G401.6 (cell line): Measurements from ENCODE around the gene MPST.

ENCODE experiments used
- FAIRE-seq: peaks from 2 replicates; lab custom pipeline; 2012; peaks lifted over from hg19 to GRCh38; lab: Jason Lieb, UNC

Gene MPST

GRCh38 chr22:37001826-37002225 is 17.7 kb upstream of the MPST start:
- no peak for FAIRE-seq

- no peak for FAIRE-seq
These were observed 16.9 kb upstream of the MPST start for GRCh38 chr22:37002633-37003032.

DNA sequence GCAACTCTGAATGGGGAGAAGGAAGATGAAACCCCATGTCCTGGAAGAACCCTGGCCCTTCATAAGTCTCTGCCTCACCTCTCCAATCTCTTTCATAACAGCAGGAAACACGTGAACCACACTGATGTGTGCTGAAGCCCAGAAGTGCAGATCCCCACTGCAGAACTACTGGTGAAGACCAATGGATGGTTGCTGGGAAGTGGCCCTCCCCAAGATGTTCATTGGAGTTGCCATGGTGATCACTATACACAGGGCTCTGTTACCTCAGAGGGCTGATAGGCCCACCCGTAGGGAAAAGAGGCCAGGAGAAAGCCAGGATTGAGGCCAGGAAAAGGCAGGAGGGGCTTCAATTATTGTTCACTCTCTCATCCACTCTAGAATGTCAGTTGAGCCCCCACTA is 11.9 kb upstream of the MPST start:
- no peak for FAIRE-seq

DNA sequence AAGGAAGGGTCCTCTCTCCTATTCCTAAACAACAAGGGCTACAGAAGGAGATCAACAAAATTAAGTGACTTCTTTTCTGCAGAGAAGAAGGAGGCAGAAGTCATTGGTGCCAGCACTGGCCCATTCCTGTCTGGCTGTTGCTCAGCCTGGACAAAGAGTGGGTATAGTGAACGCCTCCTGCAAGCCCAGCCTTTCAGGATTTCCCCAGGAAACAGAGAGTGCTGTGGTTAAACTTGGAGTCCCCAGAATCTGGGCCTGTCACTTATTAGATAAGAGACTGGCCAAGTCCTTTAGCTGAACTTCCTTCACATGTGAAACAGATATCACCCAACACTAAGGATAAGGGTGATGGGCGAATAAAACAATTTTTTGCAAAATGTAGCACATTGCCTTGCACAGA is 11.2 kb upstream of the MPST start:
- FAIRE-seq = no peak

DNA sequence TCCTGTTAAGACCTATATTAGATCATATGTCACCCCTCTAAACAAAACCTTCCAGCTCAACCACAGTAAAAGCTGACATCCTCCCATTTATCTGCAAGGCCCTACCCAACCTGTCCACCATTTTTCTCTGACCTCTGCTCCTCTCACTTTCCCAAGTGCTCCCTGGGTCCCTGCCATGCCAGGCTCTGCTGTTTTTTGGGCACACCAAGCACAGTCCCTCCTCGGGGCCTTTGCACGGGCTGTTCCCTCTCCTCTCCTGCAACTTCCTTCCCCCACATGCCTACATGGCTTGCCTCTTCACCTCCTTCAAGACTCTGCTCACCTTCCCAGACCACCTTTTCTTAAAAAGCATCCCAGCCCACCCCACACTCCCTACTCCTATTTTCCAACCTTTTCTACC is 10.1 kb upstream of the MPST start:
- FAIRE-seq = no peak

- no peak for FAIRE-seq
These were observed 9.4 kb upstream of the MPST start for GRCh38 chr22:37010174-37010573.

DNA sequence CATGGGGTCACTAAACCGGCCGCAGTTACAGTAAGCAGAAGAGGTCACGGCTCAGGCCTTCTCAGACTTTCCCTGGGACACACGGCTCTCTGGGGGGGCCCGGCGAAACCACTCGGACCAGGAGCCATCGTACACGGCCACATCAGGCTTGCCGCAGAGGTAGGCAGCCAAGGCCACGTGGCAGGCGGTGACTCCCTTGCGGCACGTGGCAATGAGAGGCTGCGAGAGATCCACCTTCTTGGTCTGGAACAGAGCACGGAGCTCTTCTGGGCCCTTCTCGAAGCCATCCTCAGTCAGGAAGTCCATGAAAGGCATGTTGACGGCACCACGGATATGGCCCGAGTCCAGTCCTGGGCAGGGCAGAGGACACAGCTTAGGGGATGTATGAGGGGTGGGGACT is 8.6 kb upstream of the MPST start:
- no peak for FAIRE-seq

- FAIRE-seq = no peak
These were observed 8.1 kb upstream of the MPST start for GRCh38 chr22:37011472-37011871.

DNA sequence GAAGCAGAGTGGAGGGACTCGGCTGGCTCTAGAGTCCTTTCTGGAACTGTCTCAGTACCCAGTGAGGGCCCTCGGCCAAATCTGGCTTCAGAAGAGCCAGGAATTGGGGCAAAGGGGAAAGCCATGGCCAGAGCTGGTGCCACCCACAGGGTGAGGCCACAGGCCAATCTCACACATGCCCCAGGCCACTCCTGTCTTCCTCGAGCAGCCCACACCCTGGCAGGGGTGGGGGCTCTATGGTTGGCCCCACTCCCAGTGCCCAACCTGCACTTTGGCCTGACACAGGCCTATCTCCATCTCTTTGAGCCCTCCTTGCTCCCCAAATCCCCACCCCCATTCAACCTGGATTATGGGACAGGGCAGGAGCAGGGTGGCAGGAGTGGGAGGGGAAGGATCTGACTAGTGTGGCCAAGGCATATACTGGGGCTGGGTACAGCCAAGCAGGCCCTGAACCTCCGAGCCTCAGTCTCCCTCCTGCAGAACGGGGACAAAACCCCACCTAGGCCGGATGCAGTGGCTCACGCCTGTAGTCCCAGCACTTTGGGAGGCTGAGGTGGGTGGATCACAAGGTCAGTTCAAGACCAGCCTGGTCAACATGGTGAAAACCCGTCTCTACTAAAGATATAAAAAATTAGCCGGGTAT is 7.2 kb upstream of the MPST start:
- no peak for FAIRE-seq

GRCh38 chr22:37012956-37013355 is 6.6 kb upstream of the MPST start:
- no peak for FAIRE-seq

- no peak for FAIRE-seq
These were observed 5.1 kb upstream of the MPST start for GRCh38 chr22:37014415-37014806.

DNA sequence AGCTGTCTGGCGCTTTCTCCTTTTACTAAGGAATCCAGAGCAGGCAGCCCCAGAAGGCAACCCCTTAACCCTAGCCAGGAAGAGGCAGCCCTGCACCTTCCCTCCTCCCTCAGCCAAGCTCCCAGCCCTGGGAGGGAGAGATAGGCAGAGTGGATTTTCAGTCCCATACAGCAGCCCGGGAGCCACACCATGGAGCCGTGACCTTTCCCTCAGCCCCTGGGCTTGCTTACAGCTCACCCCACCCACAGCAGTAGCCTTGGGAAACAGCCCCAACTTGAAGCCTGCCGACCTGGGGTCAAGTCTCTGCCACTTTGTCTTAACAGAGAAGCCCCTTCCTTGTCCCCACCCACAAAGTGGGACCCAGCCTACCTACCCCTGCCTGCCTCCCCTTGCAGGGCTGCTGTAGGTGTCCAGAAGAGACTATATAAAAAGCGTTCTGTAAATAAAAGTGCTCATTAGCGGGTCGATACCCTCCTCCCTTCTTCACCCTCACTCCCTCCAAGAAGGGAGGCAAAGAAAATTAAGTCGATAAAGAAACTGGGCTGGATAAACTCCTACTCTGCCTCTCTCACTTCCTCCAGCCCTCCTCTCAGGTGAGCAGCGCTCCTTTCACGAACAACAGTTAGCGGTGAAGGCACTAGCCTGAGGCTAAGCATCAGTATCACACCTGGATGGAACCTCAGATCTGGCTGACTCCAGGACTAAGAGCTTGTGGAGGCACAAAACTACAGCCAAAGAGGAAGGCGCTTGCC is 4.5 kb upstream of the MPST start:
- FAIRE-seq = no peak

DNA sequence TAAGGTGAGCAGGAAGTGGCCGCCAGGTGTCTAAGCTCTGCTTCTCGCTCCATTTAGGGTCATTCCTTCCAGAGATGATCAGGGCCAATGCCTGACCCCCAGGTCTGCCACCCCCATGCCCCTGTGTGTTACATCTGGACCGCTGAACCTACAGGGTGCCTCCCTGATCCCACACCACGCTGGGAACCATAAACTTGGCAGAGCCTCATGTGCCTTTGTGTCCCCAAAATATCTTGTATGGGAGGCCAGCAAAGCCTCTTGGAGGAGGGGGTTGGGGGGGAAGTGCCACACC is 4.0 kb upstream of the MPST start:
- FAIRE-seq = no peak

DNA sequence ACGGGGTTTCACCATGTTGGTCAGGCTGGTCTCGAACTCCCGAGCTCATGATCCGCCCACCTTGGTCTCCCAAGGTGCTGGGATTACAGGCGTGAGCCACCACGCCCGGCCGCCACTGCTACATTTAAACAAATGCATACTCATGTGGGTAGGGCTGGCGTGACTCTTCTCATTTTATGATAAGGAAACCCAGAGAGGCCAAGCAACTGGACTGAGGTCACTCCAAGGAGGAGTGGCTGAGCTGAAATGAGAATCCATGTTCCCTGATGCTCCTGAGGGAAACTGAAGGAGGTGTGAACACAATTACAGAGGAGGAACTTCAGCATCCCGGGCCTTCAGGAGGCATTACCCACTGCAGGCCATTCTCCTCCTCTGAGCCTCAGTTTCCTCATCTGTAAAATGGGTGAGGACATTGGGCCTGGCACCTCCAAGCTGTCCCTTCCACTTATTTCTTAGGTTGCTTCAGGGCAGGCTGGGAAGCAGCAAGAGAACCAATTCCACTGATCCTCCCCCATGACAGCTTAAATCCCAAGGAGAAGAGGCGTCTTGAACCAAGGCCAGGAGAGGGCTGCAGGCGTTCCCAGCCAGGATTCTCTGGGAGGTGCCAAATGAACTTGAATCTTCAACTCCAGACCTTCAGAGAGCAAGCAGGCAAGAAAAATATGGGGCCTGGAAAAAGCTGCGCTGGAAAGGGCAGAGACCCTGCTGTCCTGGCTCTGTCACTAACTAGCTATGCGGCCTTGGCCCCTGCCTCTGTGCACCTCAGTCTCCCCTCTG is 3.2 kb upstream of the MPST start:
- no peak for FAIRE-seq

DNA sequence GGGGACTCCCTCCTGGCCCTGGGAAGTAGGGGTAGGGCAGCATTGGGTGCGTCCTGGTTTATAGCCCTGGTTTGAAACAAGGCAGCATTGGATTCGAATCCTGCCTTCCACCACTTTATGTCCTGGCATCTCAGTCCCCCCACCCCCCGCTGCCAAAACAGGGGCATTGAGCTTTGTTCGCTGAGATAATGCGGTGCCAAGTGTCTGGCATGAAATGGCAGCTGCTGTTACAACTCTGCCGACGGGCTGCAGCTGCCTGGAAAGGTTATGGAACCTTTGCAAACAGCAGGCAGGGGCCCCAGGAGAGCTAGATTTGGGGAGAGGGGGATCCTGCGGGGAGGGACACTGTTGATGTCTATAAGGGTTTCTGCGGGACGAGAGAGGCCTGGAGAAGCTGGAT is 2.2 kb upstream of the MPST start:
- FAIRE-seq = no peak

GRCh38 chr22:37018086-37018814 is 1.3 kb upstream of the MPST start:
- no peak for FAIRE-seq

- FAIRE-seq = no peak
These were observed 680 bp upstream of the MPST start for GRCh38 chr22:37018815-37019308.

- no peak for FAIRE-seq
These were observed 594 bp downstream of the MPST start for GRCh38 chr22:37020192-37020479.

DNA sequence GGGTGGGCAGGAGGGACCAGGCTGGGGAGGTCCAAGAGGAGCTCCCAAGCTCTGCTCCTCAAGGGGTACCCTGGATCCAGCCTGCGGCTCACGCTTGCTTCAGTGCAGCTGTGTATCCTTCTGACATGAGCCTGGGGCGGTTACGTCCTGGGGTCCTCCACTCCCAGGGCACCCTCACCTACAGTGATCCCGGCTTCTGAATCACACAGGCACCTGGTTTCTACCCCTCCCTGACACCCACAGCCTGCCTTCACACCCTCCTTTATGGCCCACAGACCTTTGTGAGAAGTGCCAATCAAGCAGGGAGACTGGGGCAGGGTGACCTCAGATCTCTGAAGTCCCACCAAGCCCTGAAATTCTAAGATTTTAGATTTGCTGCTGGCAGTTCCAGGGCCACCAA is 1.5 kb downstream of the MPST start:
- no peak for FAIRE-seq

GRCh38 chr22:37021710-37022482 is 2.4 kb downstream of the MPST start:
- no peak for FAIRE-seq

DNA sequence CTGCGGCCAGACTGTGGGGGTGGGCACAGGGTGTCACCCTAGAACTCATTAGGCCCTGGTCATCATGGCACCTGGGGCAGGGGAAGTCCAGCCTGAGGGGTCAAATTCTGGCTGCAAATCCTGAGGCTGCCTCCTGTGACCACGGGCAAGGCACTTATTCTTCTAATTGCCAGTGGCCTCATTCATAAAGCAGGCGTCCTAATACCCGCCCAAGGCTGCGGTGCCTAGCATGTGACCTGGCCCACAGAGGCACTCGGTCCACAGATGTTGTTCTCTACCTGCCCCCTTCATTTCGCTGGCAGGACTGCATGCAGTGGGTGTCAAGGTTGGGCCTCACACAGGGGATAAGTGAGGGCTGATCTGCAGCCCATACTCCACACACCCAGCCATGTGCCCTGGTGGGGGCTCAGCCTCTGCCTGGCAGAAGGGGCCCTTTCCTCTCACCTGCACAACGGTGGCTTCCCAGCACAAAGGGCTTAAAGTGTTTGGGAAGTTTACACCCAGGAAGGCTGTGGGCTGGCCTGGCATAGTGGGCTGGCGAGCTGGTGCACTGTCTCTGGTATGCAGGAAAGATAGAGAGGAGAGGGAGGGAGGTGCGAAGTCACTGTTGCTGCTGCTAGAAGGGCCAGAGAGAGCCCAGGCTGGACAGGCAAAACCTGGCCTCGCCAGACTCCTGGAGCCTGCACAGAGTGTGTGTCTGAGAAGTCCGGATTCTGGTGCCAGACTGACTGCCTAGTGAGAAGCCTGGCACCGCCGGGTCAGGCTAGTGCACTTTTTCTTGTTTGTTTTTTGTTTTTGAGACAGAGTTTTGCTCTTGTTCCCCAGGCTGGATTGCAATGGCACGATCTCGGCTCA is 3.2 kb downstream of the MPST start:
- FAIRE-seq = no peak
